NCI-H2107 treated with DMSO at 0.1 percent for 48 hours (cell line): Measurements from ENCODE around the gene MYO16.

Source experiments
- DNase-seq: peaks from one replicate; lab custom pipeline; 2025; ENCODE audit not compliant: unreplicated experiment; lab: John Stamatoyannopoulos, UW

MYO16 gene

GRCh38 chr13:109172136-109172535 lies 542.7 kb downstream of the MYO16 start:
- no peak for DNase-seq

- no peak for DNase-seq
Observed at GRCh38 chr13:109175666-109176065, 546.3 kb downstream of the MYO16 start.

GRCh38 chr13:109180905-109181425 lies 551.6 kb downstream of the MYO16 start:
- DNase-seq: no peak

- no peak for DNase-seq
Observed at GRCh38 chr13:109182777-109183465, 553.5 kb downstream of the MYO16 start.

GRCh38 chr13:109191413-109191812 lies 562.0 kb downstream of the MYO16 start:
- no peak for DNase-seq

- no peak for DNase-seq
Observed at GRCh38 chr13:109192306-109192705, 562.9 kb downstream of the MYO16 start.

GRCh38 chr13:109196948-109197347 lies 567.5 kb downstream of the MYO16 start:
- no peak for DNase-seq

- DNase-seq: no peak
Observed at GRCh38 chr13:109198585-109198984, 569.2 kb downstream of the MYO16 start.

- no peak for DNase-seq
Observed at GRCh38 chr13:109199280-109199679, 569.9 kb downstream of the MYO16 start.

- DNase-seq: no peak
Observed at GRCh38 chr13:109200556-109200955, 571.1 kb downstream of the MYO16 start.

GRCh38 chr13:109203587-109203986 lies 574.2 kb downstream of the MYO16 start:
- DNase-seq: no peak

GRCh38 chr13:109204252-109204651 lies 574.8 kb downstream of the MYO16 start:
- no peak for DNase-seq

GRCh38 chr13:109204657-109205056 lies 575.2 kb downstream of the MYO16 start:
- DNase-seq: no peak

- DNase-seq: no peak
Observed at GRCh38 chr13:109205315-109205714, 575.9 kb downstream of the MYO16 start.

GRCh38 chr13:109206616-109207015 lies 577.2 kb downstream of the MYO16 start:
- DNase-seq: no peak

GRCh38 chr13:109207622-109208021 lies 578.2 kb downstream of the MYO16 start:
- DNase-seq: no peak

GRCh38 chr13:109208522-109208921 lies 579.1 kb downstream of the MYO16 start:
- DNase-seq: no peak

- no peak for DNase-seq
Observed at GRCh38 chr13:109209526-109209925, 580.1 kb downstream of the MYO16 start.

GRCh38 chr13:109211616-109212015 lies 582.2 kb downstream of the MYO16 start:
- no peak for DNase-seq

- DNase-seq: no peak
Observed at GRCh38 chr13:109212650-109213049, 583.2 kb downstream of the MYO16 start.

GRCh38 chr13:109213714-109214113 lies 584.3 kb downstream of the MYO16 start:
- DNase-seq: no peak

GRCh38 chr13:109214393-109214792 lies 585.0 kb downstream of the MYO16 start:
- no peak for DNase-seq

GRCh38 chr13:109215377-109215776 lies 586.0 kb downstream of the MYO16 start:
- DNase-seq: no peak
